ENCODE data around the gene DACT3.
"Not testable (repeated sequence)": the region's sequence is repeated elsewhere in the genome, so short reads cannot be mapped to it uniquely, and the experiment has no call there.

Gene DACT3

GRCh38 chr19:46634045-46634655 lies 26.8 kb downstream of the DACT3 start:
- DNase-seq (ENCODE audit: low spot score), result peak; percentile 76

- no peak for DNase-seq (ENCODE audit: low spot score)
Measured at GRCh38 chr19:46633130-46633529, 27.9 kb downstream of the DACT3 start.

- DNase-seq (ENCODE audit: low spot score), result no peak
Measured at GRCh38 chr19:46631481-46631880, 29.5 kb downstream of the DACT3 start.

DNA sequence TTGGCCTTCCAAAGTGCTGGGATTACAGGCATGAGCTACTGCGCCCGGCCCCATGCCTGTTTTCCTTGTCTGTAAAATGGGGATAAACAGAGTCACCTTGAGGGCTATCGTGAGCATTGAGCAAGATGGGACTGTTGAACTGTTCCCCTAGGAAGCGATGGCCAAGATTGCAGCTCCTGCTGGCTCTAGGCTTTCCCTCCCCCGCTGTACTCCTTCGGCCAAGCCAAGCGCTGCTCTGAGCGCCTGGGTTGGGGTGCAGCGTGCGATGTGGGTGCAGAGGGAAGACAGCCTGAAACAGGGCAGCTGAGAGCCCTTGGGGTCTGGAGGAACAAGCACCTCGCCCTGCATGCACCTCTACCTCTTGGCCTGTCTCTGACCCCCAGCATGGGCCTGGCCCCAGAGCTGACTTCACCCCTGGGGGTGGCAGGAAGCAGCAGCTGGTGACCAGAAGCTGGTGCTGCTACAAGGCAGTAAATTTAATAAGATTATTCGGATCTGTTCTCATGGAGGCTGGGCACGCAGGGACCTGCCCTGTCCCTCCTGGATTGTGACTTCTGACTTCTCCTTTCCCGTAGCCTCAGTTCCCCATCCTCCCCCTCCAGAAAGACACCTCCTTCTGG lies 30.3 kb downstream of the DACT3 start:
- DNase-seq (ENCODE audit: low spot score), result no peak

DNA sequence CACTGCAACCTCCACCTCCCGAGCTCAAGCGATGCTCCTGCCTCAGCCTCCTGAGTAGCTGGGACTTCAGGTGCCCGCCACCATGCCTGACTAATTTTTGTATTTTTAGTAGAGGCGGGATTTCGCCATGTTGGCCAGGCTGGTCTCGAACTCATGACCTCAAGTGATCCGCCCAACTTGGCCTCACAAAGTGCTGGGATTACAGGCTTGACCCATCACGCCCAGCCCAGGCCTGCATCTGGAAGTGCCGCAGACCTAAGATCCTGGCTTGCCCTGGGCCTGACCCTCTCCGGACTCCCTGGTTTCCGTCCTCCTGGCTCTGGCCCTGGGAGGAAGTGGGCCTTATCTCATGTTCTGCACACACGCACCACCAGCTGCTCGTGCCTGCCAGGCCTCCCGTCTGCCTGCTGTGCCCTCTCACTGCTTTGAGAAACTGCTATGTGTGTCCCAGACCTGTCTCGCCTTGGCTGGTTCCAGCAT lies 31.4 kb downstream of the DACT3 start:
- DNase-seq (ENCODE audit: low spot score), result no peak

DNA sequence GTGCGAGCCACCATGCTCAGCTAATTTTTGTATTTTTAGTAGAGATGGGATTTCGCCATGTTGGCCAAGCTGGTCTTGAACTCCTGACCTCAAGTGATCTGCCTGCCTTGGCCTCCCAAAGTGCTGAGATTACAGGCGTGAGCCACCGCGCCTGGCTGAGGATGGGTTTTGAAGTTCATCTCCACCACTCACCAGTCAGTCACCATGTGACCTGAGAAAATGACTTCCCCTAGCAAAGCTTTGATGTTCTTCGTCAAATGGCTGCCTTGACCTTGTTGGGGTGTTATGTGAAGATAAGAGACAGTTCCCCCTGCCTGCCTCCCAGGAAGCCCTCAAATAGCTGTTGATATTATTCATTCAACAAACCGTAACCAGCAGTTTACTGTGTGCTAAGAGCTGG lies 32.0 kb downstream of the DACT3 start:
- DNase-seq (ENCODE audit: low spot score), result not testable (repeated sequence)

GRCh38 chr19:46626446-46626845 lies 34.5 kb downstream of the DACT3 start:
- no peak for DNase-seq (ENCODE audit: low spot score)

- no peak for DNase-seq (ENCODE audit: low spot score)
Measured at GRCh38 chr19:46625731-46626130, 35.3 kb downstream of the DACT3 start.

DNA sequence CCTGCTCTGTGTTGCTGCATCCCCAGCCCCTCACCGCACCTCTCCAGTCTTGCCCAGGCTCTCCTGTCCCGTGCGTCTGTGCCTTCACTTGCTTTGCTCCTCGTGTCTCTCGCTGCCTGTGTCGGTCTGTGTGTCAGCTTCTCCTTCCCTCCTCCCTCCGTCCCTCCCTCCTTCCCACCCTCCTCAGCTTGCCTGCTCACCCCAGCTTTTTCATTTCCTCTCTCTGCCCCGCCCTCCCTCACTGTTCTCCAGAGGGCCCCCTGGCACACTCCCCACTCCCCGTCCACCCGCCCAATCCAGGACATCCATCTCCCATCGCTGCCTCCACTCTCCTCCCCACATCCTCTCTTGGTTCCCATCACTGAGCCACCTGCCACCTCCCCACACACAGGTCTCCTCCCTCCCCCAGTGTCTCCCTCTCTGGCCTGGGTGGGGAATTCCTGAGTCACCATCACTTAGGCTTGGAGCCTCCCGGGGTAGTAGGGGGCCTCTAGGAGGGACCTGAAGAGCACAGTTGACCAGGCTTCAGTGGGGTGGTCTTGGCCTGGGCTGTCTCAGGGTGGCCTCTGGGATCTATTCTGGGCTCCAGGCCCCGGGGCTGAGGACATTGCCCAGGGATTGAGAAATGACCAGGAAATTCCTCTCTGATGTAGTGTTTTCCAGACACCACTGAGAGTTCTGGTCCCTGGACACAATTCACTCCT lies 35.9 kb downstream of the DACT3 start, which contains the start of gene PTGIR:
PTGIR (minus strand) TSS at position 132 of the 704 bp plus-strand sequence. CDS start 864 bp downstream, outside the sequence.
- no peak for DNase-seq (ENCODE audit: low spot score)

DNA sequence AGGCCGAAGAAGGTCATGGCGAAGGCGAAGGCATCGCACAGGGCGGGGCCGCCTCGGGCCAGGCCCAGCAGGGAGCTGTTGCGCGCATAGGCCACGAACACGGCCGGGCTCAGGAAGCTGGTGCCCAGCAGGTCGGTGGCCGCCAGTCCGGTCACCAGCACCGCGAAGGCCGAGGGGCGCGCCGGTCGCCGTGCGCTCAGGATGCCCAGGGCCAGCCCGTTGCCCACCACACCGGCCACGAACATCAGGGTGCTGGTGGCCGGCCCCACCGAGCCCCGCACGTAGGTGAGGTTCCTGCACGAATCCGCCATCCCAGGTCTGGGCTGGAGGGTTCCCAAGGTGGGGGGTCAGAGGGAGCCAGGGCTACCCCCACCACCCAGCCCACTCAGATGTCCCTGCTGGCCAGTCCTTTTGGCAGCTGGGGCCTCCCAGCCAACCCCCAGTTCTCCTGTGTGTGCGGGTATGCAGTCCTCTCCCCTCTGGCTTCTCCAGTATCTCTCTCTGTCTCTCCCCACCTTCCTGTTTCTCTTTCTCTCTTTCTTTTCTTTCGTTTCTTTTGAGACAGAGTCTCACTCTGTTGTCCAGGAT lies 37.0 kb downstream of the DACT3 start:
- no peak for DNase-seq (ENCODE audit: low spot score)

GRCh38 chr19:46622118-46622446 lies 38.9 kb downstream of the DACT3 start:
- DNase-seq (ENCODE audit: low spot score), result no peak

DNA sequence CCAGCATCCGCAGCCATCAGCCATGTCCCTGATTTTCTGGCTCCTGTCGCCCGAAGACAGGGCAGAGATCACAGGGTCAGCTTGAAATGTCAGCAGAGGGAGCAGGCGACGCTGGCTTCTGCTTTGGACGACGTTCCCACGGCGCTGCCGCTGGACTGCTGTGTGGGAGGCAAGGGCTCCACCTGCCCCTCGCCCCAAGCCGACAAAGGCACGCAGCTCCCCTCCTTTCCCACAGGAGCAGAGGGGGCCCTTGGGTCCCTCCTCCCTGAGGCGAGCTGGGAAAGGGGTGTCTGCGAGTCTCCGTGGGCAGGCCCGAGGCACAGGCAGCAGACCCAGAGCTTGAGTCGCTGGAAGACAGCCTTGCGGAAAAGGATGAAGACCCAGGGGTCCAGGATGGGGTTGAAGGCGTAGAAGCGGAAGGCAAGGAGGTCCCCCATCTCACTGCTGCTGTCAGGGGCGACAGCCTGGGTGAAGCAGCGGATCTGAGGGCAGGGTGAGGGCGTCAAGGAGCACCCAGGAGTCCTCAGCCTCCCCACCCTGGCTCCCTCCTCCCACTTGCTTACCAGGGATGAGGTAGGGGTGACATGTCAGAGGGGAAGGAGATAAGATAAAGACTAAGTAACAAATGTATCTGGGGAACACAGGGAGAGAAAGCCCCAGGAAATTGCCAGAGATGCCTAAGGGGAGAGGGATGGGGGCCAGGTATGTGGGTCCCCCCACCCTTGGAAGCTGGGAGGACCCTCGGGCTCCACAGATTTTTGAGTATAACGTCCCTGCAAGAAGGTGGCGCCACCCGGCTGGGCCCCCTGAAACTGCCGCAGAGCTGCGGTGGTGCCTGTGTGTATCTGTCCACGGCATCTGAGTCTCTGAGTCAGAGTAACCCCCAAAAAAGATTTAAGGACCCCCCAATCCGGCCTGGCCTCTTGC lies 39.5 kb downstream of the DACT3 start:
- DNase-seq (ENCODE audit: low spot score), result no peak

DNA sequence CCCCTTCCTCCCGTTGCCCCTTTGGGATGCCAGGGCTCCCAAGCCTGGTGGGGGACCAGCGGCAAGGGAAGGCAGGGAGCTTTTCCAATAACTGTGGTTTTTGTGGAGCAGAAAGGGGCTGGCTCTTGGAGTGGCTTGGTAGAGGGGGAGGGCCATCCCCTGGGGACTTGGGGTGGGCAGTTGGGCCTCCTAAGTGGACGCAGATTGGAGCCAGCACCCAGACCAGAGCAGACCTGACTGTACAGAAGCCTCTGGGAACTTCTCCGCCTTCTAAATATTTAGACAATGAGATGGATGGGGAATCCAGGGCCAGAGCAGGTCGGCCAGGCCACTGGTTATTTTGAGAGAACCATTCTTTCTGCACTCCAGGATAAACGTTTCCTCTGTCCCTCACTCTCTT lies 40.3 kb downstream of the DACT3 start:
- no peak for DNase-seq (ENCODE audit: low spot score)

GRCh38 chr19:46620267-46620666 lies 40.7 kb downstream of the DACT3 start:
- no peak for DNase-seq (ENCODE audit: low spot score)

DNA sequence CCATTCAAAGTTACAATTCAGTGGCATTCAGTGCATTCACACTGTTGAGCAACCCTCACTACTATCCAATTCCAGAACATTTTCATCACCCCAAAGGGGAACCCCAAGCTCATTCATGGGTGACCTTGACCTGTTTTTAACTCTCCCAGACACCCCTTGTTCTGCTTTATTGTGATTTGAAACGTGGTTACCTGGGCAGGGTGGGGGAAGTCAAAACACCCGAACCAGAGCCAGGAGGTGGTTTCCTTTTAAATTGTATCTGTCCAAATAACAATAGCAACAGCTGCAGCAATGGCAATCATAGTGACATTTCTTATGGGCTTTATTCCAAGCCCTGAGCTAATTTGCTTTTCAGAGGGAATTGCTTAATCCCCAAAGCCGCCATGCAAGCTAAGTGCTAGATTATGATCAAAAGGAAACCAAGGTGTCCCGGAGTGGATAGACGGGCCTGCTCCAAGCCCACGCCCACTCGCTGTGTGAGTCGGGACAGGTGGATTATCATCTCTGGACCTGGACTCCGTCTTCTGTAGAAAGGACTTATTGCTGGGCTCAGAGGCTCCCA lies 42.2 kb downstream of the DACT3 start:
- DNase-seq (ENCODE audit: low spot score), result no peak

DNA sequence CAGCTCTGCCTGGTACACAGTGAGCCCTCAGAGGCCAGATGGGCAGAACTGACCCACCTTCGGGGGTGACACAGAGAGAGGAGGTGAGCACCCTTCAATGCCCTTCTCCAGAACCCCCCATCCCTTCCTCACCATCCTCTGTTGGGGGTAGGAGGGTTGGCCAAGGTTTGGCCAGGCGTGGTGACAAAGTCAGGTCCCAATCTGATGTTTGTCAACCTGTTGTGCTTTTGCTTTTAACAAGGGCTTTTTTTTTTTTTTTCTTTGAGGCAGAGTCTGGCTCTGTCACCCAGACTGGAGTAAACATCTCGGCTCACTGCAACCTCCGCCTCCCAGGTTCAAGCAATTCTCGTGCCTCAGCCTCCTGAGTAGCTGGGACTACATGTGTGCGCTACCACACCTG lies 43.4 kb downstream of the DACT3 start:
- no peak for DNase-seq (ENCODE audit: low spot score)

DNA sequence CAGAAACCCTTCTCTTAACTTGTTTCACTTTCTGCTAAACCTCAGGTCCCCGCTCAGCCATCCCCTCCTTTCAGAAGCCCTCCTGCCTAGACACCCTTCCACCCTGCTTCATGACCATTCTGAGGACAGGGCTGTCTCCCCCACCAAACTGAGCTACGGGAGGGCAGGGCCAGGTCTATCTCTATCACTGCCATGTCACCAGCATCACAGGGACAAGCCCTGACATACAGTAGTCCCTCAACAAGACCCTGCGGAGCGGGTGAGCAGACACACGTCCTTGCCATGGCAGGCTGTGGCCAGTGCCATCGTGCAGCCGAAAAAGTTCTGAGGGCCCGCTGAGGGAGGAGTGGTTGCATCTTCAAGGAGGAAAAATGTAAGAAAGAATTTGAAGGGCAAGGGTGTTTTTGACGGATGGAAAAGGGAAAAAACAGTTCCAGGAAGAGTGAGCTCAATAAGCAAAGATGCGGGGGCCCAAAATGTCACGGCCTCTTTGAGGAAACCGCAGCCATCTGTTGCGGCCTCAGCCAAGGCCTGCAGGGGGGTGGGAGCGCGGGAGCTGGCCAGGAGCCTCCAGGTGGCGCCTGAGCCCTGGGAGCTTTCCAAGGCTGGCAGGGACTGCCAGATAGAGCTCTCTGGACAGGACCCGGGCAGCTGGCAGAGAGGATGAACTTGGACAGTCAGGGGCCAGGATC lies 44.2 kb downstream of the DACT3 start:
- DNase-seq (ENCODE audit: low spot score), result peak; percentile 70

DNA sequence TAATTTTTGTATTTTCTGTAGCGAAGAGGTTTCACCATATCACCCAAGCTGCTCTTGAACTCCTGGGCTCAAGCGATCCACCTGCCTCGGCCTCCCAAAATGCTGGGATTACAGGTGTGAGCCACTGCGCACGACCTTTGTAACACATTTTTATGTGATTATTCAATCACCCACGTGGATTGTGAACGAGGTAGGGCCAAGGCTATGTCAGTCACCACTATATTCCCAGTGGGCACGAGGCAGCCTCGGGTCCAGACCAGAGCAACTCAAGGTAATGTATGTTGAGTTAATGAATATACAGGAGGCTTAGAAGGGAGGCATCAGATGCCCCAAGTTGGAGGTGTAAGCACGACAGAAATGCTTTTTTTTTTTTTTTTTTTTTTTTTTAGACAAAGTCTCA lies 45.0 kb downstream of the DACT3 start:
- DNase-seq (ENCODE audit: low spot score), result no peak

DNA sequence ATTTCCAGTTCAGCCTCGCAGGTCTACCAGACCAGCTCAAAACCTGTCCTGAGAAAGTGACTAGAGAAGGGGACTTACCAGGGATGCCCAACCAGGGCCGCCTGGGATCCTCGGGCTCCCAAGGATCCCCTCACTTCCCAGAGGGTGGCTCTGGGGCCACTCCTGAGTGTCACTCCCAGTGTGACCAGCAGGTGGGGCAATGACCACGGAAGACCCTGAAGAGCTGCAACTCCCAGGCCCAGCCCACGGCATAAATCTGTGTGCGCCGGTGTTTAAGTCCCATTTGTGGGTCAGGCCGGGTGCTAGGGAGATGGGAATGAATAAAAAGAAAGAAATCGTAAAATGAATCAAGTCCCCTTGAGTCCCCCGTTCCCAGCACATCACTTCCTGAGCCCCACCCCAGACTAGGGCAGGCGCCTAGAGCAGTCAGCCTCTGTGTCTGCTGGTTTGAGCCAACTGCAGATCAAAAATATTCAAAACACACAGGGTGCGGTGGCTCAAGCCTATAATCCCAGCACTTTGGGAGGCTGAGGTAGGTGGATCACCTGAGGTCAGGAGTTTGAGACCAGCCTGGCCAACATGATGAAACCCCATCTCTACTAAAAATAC lies 46.8 kb downstream of the DACT3 start:
- DNase-seq (ENCODE audit: low spot score), result peak; percentile 80

- no peak for DNase-seq (ENCODE audit: low spot score)
Measured at GRCh38 chr19:46613525-46613924, 47.5 kb downstream of the DACT3 start.

GRCh38 chr19:46611776-46612175 lies 49.2 kb downstream of the DACT3 start:
- DNase-seq (ENCODE audit: low spot score), result no peak

Measured in SW480 (cell line).